Mesenteric fat pad (tissue), 1 donor: Measurements from ENCODE around the gene MRPS31. TPM values are rescaled to one million over a fixed set of nuclear protein-coding genes. Genes with fewer than 3 reads are reported as not detected.
"Not testable (repeated sequence)": the region's sequence is repeated elsewhere in the genome, so short reads cannot be mapped to it uniquely, and the experiment has no call there.

ENCODE experiments used
- DNase-seq: peaks from one replicate; pipeline ENCODE4 v3.0.0-alpha.2; 2020; ENCODE audit warnings: low spot score
- total RNA-seq: library from RNA; stranded (reverse); fragmentation: NEBNext Ultra II Directional; extraction: Animal tissue kit (Norgen Biotek cat#: 25700); gene quantifications from one replicate; pipeline ENCODE4 v1.2.1, GENCODE V29; 2021
- donor health status: DM: yes; HTN: yes; CAD: no.

The MRPS31 gene
- total RNA-seq, 1 donor from 2014 or later: 16.3 TPM

GRCh38 chr13:40790154-40790616 lies 19.2 kb upstream of the MRPS31 start:
- no peak for DNase-seq

- DNase-seq: peak; percentile 95
Measured at GRCh38 chr13:40789275-40790153, 18.5 kb upstream of the MRPS31 start, which contains the start of gene SLC25A15. SLC25A15 (plus strand) TSS chr13:40789611; CDS start chr13:40793227, 3,616 bp downstream.

GRCh38 chr13:40788540-40789274 lies 17.7 kb upstream of the MRPS31 start:
- not testable (repeated sequence) for DNase-seq

- DNase-seq: no peak
Measured at GRCh38 chr13:40787062-40787461, 16.1 kb upstream of the MRPS31 start.

GRCh38 chr13:40786568-40786996 lies 15.6 kb upstream of the MRPS31 start:
- DNase-seq: no peak

GRCh38 chr13:40784540-40784939 lies 13.6 kb upstream of the MRPS31 start:
- DNase-seq: no peak

GRCh38 chr13:40782971-40783370 lies 12.0 kb upstream of the MRPS31 start:
- DNase-seq: not testable (repeated sequence)

- no peak for DNase-seq
Measured at GRCh38 chr13:40781717-40782116, 10.7 kb upstream of the MRPS31 start.

GRCh38 chr13:40780822-40781401 lies 9.9 kb upstream of the MRPS31 start:
- no peak for DNase-seq

GRCh38 chr13:40779796-40780285 lies 8.9 kb upstream of the MRPS31 start:
- no peak for DNase-seq

- no peak for DNase-seq
Measured at GRCh38 chr13:40779049-40779448, 8.1 kb upstream of the MRPS31 start.

- no peak for DNase-seq
Measured at GRCh38 chr13:40777809-40778175, 6.8 kb upstream of the MRPS31 start.

- DNase-seq: no peak
Measured at GRCh38 chr13:40777166-40777808, 6.3 kb upstream of the MRPS31 start.

- DNase-seq: no peak
Measured at GRCh38 chr13:40776681-40777165, 5.7 kb upstream of the MRPS31 start.

GRCh38 chr13:40776232-40776631 lies 5.2 kb upstream of the MRPS31 start:
- no peak for DNase-seq

GRCh38 chr13:40774672-40775071 lies 3.7 kb upstream of the MRPS31 start:
- DNase-seq: no peak

- DNase-seq: no peak
Measured at GRCh38 chr13:40772765-40773473, 1.9 kb upstream of the MRPS31 start.

- DNase-seq: no peak
Measured at GRCh38 chr13:40770609-40770933, 419 bp downstream of the MRPS31 start.

- no peak for DNase-seq
Measured at GRCh38 chr13:40769970-40770369, 1.0 kb downstream of the MRPS31 start.

GRCh38 chr13:40765602-40766001 lies 5.4 kb downstream of the MRPS31 start:
- no peak for DNase-seq
